ENCODE results near the gene METTL1. TPM values are rescaled to one million over a fixed set of nuclear protein-coding genes. Genes with fewer than 3 reads are reported as not detected.

The METTL1 gene
- total and polyA plus RNA-seq, 8 donors: 4.4 to 37.9 (median 15.4) TPM

DNA sequence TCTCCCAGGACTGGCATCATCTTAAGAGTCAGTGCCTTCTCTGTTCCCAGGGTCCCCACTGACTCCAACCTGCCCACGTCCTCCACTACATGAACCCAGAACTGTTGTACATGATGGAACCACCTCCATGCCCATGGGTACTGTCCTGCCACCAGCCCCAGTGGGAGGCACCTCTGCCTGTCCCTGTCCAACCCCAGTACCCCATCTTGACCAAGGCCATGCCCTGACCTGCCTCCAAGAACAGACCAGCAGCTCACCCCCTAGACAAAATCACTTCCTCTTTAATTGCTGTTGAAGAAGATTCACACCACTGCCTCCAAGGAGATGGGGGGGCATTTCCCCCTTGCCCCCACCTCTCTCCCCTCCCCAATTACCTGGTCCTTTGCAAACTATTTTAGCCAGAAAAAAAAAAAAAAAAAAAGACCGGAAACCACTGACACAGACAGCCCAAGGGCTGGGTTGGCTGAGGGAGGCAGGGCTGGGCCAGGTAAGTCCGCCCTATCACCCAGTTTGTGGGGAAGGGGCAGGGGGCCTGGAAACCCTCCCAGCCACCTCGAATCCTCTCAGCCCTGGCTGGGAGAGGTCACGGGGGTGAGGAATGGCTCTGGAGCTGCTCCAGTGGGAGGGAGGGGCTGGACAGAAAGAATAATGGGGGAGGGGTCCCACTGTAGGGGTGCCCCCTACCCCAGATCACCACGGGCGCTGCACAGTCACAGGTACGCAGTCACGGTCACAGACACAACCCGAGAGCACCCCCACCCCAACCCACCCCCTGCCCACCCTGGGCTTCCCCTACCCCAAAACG is 46.8 kb downstream of the METTL1 start:
- peak in 1 of 2 donors; percentile 15 for DNase-seq
- Histone ChIP-seq H3K4me1 (peaks cover 19 to 27% (median 22%) of the 10 kb centered on the region in 4 donors), H3K27me3 (peaks cover 0 to 55% (median 0%) of the 10 kb centered on the region in 3 donors), H3K4me3 (no peak overlapping the region), H3K9me3 (no peaks in the 10 kb centered on the region), H3K36me3 (peaks cover 13 to 40% (median 25%) of the 10 kb centered on the region in 4 donors), H3K27ac (no peak overlapping the region)
- intact Hi-C loops (cut with DNase I; ENCODE audit: low total_unique reads): no loop called here
- TF ChIP-seq, protein P1, sequence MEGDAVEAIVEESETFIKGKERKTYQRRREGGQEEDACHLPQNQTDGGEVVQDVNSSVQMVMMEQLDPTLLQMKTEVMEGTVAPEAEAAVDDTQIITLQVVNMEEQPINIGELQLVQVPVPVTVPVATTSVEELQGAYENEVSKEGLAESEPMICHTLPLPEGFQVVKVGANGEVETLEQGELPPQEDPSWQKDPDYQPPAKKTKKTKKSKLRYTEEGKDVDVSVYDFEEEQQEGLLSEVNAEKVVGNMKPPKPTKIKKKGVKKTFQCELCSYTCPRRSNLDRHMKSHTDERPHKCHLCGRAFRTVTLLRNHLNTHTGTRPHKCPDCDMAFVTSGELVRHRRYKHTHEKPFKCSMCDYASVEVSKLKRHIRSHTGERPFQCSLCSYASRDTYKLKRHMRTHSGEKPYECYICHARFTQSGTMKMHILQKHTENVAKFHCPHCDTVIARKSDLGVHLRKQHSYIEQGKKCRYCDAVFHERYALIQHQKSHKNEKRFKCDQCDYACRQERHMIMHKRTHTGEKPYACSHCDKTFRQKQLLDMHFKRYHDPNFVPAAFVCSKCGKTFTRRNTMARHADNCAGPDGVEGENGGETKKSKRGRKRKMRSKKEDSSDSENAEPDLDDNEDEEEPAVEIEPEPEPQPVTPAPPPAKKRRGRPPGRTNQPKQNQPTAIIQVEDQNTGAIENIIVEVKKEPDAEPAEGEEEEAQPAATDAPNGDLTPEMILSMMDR (IDR thresholded peaks at IDR 0.05): no peak
- no peak for TF ChIP-seq POLR2A (IDR thresholded peaks at IDR 0.05)
- TF ChIP-seq EP300 (IDR thresholded peaks at IDR 0.05): no peak
- TF ChIP-seq POLR2AphosphoS5 (IDR thresholded peaks at IDR 0.05): no peak
- WGBS, 5 donors: 40 to 68% (median 52%) methylated on average over 8 to 11 of the region's 11 CpGs

DNA sequence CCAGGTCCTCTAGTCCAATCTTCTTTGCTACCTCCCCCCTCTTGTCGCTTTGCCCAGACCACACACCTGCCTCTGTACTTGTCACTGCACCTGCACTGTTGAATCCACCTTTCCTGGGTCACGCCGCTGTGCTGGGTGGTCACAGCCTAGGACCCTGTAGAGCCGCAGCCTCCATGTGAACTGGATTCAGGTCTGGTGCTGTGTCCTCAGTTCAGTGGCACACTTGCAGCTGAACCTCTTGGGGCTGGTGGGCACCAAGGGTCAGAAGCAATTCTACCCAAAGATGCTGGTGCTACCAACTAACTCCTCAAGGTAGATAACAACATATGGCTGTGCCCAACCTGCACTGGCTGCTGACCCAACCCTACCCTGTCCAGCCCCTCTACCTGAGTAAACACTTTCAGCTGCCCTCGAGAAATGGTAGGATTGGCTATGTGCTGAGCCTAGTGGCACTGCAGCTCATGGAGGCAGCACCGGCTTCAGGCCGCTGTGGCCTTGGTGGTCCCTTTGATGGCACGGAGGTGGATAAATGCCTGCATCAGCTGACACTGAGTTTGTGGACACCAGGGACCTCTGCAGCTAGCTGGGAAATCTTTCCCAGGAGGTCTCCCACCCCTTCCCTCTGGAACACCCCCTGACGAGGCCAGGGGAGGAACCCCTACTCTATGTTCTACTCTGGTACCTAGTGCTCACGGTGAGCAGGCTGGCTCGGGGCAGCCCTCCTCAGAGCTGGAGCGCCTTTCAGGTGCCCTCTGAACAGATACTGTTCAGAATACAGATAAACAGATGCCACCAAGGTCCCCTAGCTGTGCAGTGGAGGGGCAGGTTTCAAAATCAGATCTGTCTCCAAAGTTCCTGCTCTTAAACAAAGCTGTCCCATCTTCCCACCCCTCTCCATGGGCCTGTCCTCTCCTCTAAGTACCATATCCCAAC is 47.6 kb downstream of the METTL1 start:
- Histone ChIP-seq H3K27ac (no peak overlapping the region), H3K36me3 (peaks cover 19 to 47% (median 34%) of the 10 kb centered on the region in 4 donors), H3K4me1 (peaks cover 19 to 27% (median 22%) of the 10 kb centered on the region in 4 donors), H3K4me3 (no peak overlapping the region), H3K9me3 (no peaks in the 10 kb centered on the region), H3K27me3 (peaks cover 0 to 49% (median 0%) of the 10 kb centered on the region in 3 donors)
- WGBS, 5 donors: 73 to 81% (median 77%) methylated on average over 8 to 12 of the region's 12 CpGs
- intact Hi-C loops (cut with DNase I; ENCODE audit: low total_unique reads): no loop called here
- TF ChIP-seq POLR2AphosphoS5 (IDR thresholded peaks at IDR 0.05): no peak
- TF ChIP-seq, protein P1 (IDR thresholded peaks at IDR 0.05): no peak
- TF ChIP-seq POLR2A (IDR thresholded peaks at IDR 0.05): no peak
- TF ChIP-seq EP300 (IDR thresholded peaks at IDR 0.05): no peak
- peak in 1 of 2 donors; percentile 7 for DNase-seq

DNA sequence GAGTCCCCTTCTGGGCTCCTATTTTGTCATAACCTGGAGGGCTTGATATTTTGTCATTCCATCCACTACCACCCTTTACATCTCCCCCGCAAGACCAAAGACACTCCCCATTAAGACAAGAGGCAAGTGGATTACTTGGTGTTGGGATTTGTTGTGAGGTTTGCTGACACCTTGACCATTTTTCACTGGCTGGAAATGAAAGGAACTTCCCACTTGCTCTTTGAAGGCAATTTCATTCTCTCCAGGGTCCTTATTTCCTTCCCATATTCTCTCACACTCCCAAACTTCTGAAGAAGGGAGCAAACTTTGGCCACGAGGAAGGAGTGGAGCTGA is 48.3 kb downstream of the METTL1 start:
- DNase-seq: no peak
- Histone ChIP-seq H3K9me3 (no peaks in the 10 kb centered on the region), H3K27ac (no peak overlapping the region), H3K4me1 (peaks cover 19 to 27% (median 22%) of the 10 kb centered on the region in 4 donors), H3K27me3 (peaks cover 0 to 47% (median 0%) of the 10 kb centered on the region in 3 donors), H3K36me3 (peaks cover 26 to 54% (median 40%) of the 10 kb centered on the region in 4 donors), H3K4me3 (no peak overlapping the region)
- 46 to 70% (median 59%) methylated on average over 2 of the region's 2 CpGs for whole genome bisulfite sequencing, 5 donors
- intact Hi-C loops (cut with DNase I; ENCODE audit: low total_unique reads): no loop called here
- TF ChIP-seq EP300 (IDR thresholded peaks at IDR 0.05): no peak
- TF ChIP-seq, protein P1 (IDR thresholded peaks at IDR 0.05): no peak
- no peak for TF ChIP-seq POLR2A (IDR thresholded peaks at IDR 0.05)
- no peak for TF ChIP-seq POLR2AphosphoS5 (IDR thresholded peaks at IDR 0.05)
